Neural crest cell (in vitro differentiated cells): ENCODE data around the gene HSD3B2. TPM values are rescaled to one million over a fixed set of nuclear protein-coding genes. Genes with fewer than 3 reads are reported as not detected.

Experiments
- DNase-seq: peaks from one replicate; pipeline ENCODE4 v3.0.0; 2021; ENCODE audit warnings: low read depth, mixed read lengths, low spot score
- H3K27ac Mint-ChIP-seq: one replicate; pipeline ENCODE4 v1.8.0; 2021; ENCODE audit warnings: mild to moderate bottlenecking, mixed read lengths; ENCODE audit not compliant: unreplicated experiment
- H3K27me3 Mint-ChIP-seq: 2 replicates; pipeline ENCODE4 v1.8.0; 2021; ENCODE audit warnings: low read depth, mild to moderate bottlenecking, mixed read lengths
- H3K36me3 Mint-ChIP-seq: 2 replicates; pipeline ENCODE4 v1.8.0; 2021; ENCODE audit warnings: low read depth, mild to moderate bottlenecking, mixed read lengths
- H3K4me1 Mint-ChIP-seq: 2 replicates; pipeline ENCODE4 v1.8.0; 2021; ENCODE audit warnings: mixed read lengths
- H3K4me3 Mint-ChIP-seq: one replicate; pipeline ENCODE4 v1.8.0; 2021; ENCODE audit warnings: mild to moderate bottlenecking, mixed read lengths
- H3K9me3 Mint-ChIP-seq: 2 replicates; pipeline ENCODE4 v1.8.0; 2021; ENCODE audit warnings: mixed read lengths
- CTCF ChIP-seq: fragments of 200-600 bp; sonication (generic); conservative IDR thresholded peaks from 2 replicates; pipeline ENCODE4 v1.5.0; 2021; ENCODE audit warnings: antibody characterized with exemption, mild to moderate bottlenecking
- total RNA-seq: library from RNA; stranded (reverse); gene quantifications from 2 replicates; pipeline ENCODE4 v1.2.1, GENCODE V29; 2021

HSD3B2 gene
- total RNA-seq, 1 donor from 2014 or later: not detected

- Mint-ChIP-seq H3K27me3 (peaks cover 2% of the 10 kb centered on the region), H3K4me1 (no peaks in the 10 kb centered on the region)
These were observed 51.5 kb downstream of the HSD3B2 start for GRCh38 chr1:119466445-119466844.

GRCh38 chr1:119467219-119467618 is 52.3 kb downstream of the HSD3B2 start:
- Mint-ChIP-seq H3K36me3 (no peaks in the 10 kb centered on the region), H3K4me3 (no peak overlapping the region), H3K4me1 (no peaks in the 10 kb centered on the region), H3K27ac (no peak overlapping the region), H3K9me3 (peaks cover 2% of the 10 kb centered on the region), H3K27me3 (peaks cover 2% of the 10 kb centered on the region)
- no peak for TF ChIP-seq CTCF
- no peak for DNase-seq

More at GRCh38 chr1:119466445-119466844, 51.5 kb downstream of the HSD3B2 start:
- H3K9me3 Mint-ChIP-seq: peaks cover 2% of the 10 kb centered on the region
- H3K27ac Mint-ChIP-seq: no peak overlapping the region
- no peak for TF ChIP-seq CTCF
- DNase-seq: no peak
- no peaks in the 10 kb centered on the region for H3K36me3 Mint-ChIP-seq
- no peak overlapping the region for H3K4me3 Mint-ChIP-seq

GRCh38 chr1:119467857-119468668 is 53.1 kb downstream of the HSD3B2 start:
- peaks cover 2% of the 10 kb centered on the region for H3K9me3 Mint-ChIP-seq
- H3K36me3 Mint-ChIP-seq: no peaks in the 10 kb centered on the region
- no peaks in the 10 kb centered on the region for H3K4me1 Mint-ChIP-seq
- peaks cover 2% of the 10 kb centered on the region for H3K27me3 Mint-ChIP-seq
- no peak for TF ChIP-seq CTCF
- DNase-seq: no peak
- H3K27ac Mint-ChIP-seq: no peak overlapping the region
- no peak overlapping the region for H3K4me3 Mint-ChIP-seq

- no peak for TF ChIP-seq CTCF
- no peak for DNase-seq
- H3K27ac Mint-ChIP-seq: no peak overlapping the region
- no peaks in the 10 kb centered on the region for H3K4me1 Mint-ChIP-seq
- peaks cover 2% of the 10 kb centered on the region for H3K9me3 Mint-ChIP-seq
- peaks cover 2% of the 10 kb centered on the region for H3K27me3 Mint-ChIP-seq
- H3K4me3 Mint-ChIP-seq: no peak overlapping the region
- H3K36me3 Mint-ChIP-seq: no peaks in the 10 kb centered on the region
These were observed 54.8 kb downstream of the HSD3B2 start for GRCh38 chr1:119469741-119470140.

GRCh38 chr1:119470377-119470776 is 55.4 kb downstream of the HSD3B2 start:
- H3K36me3 Mint-ChIP-seq: no peaks in the 10 kb centered on the region
- no peak overlapping the region for H3K4me3 Mint-ChIP-seq
- H3K4me1 Mint-ChIP-seq: no peaks in the 10 kb centered on the region
- no peak for DNase-seq
- peaks cover under 1% of the 10 kb centered on the region for H3K9me3 Mint-ChIP-seq
- H3K27me3 Mint-ChIP-seq: peaks cover 2% of the 10 kb centered on the region
- TF ChIP-seq CTCF: no peak
- no peak overlapping the region for H3K27ac Mint-ChIP-seq
